Liver (tissue), 3 donors: ENCODE data around the gene CELF3.

ENCODE experiments used
- EGR1 ChIP-seq, 2 donors: IDR thresholded peaks; 2 replicates each; pipeline ENCODE4 v1.6.1; 2016 to 2018; ENCODE audit warnings: antibody characterized with exemption in 2 of 2, low read depth in 2 of 2
- GABPA ChIP-seq, 2 donors: IDR thresholded peaks in 1 of 2; conservative IDR thresholded peaks in 1 of 2; 2 replicates each; pipeline ENCODE4 v1.6.1; 2016; ENCODE audit warnings: antibody characterized with exemption in 2 of 2, mild to moderate bottlenecking in 1 of 2, moderate library complexity in 1 of 2
- RAD21 ChIP-seq, 2 donors: IDR thresholded peaks; 2 replicates each; pipeline ENCODE4 v1.6.1; 2016; ENCODE audit warnings: antibody characterized with exemption in 2 of 2, mild to moderate bottlenecking in 2 of 2
- SP1 ChIP-seq: IDR thresholded peaks from 2 replicates; pipeline ENCODE4 v1.6.1; 2018; ENCODE audit warnings: antibody characterized with exemption, mild to moderate bottlenecking
- TAF1 ChIP-seq: conservative IDR thresholded peaks from 2 replicates; pipeline ENCODE4 v1.6.1; 2016; ENCODE audit warnings: antibody characterized with exemption, mild to moderate bottlenecking
- YY1 ChIP-seq: IDR thresholded peaks from 2 replicates; pipeline ENCODE4 v1.6.1; 2016; ENCODE audit warnings: antibody characterized with exemption, mild to moderate bottlenecking
- TF ChIP-seq, protein P1 (sequence below): fragments of 150-350 bp; IDR thresholded peaks from 2 replicates; pipeline ENCODE4 v1.5.1; 2017; ENCODE audit warnings: improper control_type of control experiment, low read depth, low read length; ENCODE audit not compliant: missing input control
- TF ChIP-seq, protein P2 (sequence below): IDR thresholded peaks from 2 replicates; pipeline ENCODE4 v1.6.1; 2016; ENCODE audit warnings: antibody characterized with exemption
- TF ChIP-seq, protein P3 (sequence below): IDR thresholded peaks from 2 replicates; pipeline ENCODE4 v1.6.1; 2016; ENCODE audit warnings: antibody characterized with exemption, mild to moderate bottlenecking
- TF ChIP-seq, protein P4 (sequence below): IDR thresholded peaks from 2 replicates; pipeline ENCODE4 v1.6.1; 2016; ENCODE audit warnings: antibody characterized with exemption
- donor health status: healthy.
- donor health status: healthy.

DNA sequence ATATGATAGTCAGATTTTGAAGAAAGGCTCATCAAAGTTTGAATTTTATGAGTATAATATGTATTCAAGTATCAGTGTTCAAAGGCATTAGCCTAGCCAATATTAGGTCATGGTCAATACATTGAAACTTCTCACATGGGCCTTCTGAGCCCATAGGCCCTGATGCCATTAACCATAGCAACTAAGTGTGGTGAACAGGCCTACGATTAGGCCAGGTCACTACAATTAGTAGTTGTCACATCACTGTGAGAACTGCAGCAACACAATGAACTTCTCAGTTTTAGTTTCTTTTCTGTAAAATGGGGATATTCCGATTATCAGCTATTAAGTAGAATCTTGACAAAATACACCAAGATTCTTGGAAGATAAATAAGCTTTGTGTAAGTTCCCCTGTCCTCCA lies 30.0 kb downstream of the CELF3 start:
- TF ChIP-seq, protein P1, sequence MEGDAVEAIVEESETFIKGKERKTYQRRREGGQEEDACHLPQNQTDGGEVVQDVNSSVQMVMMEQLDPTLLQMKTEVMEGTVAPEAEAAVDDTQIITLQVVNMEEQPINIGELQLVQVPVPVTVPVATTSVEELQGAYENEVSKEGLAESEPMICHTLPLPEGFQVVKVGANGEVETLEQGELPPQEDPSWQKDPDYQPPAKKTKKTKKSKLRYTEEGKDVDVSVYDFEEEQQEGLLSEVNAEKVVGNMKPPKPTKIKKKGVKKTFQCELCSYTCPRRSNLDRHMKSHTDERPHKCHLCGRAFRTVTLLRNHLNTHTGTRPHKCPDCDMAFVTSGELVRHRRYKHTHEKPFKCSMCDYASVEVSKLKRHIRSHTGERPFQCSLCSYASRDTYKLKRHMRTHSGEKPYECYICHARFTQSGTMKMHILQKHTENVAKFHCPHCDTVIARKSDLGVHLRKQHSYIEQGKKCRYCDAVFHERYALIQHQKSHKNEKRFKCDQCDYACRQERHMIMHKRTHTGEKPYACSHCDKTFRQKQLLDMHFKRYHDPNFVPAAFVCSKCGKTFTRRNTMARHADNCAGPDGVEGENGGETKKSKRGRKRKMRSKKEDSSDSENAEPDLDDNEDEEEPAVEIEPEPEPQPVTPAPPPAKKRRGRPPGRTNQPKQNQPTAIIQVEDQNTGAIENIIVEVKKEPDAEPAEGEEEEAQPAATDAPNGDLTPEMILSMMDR = no peak
- TF ChIP-seq, protein P2, sequence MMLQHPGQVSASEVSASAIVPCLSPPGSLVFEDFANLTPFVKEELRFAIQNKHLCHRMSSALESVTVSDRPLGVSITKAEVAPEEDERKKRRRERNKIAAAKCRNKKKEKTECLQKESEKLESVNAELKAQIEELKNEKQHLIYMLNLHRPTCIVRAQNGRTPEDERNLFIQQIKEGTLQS = no peak
- TF ChIP-seq TAF1 (no peak), SP1 (no peak), EGR1 (IDR thresholded peaks at IDR 0.05; ENCODE audit: low read depth in 2 of 2) (no peak), RAD21 (IDR thresholded peaks at IDR 0.05) (no peak), YY1 (no peak), GABPA (IDR thresholded peaks at IDR 0.05 in 1 of 2, conservative IDR thresholded peaks at IDR 0.05 in 1 of 2) (no peak)
- TF ChIP-seq, protein P3, sequence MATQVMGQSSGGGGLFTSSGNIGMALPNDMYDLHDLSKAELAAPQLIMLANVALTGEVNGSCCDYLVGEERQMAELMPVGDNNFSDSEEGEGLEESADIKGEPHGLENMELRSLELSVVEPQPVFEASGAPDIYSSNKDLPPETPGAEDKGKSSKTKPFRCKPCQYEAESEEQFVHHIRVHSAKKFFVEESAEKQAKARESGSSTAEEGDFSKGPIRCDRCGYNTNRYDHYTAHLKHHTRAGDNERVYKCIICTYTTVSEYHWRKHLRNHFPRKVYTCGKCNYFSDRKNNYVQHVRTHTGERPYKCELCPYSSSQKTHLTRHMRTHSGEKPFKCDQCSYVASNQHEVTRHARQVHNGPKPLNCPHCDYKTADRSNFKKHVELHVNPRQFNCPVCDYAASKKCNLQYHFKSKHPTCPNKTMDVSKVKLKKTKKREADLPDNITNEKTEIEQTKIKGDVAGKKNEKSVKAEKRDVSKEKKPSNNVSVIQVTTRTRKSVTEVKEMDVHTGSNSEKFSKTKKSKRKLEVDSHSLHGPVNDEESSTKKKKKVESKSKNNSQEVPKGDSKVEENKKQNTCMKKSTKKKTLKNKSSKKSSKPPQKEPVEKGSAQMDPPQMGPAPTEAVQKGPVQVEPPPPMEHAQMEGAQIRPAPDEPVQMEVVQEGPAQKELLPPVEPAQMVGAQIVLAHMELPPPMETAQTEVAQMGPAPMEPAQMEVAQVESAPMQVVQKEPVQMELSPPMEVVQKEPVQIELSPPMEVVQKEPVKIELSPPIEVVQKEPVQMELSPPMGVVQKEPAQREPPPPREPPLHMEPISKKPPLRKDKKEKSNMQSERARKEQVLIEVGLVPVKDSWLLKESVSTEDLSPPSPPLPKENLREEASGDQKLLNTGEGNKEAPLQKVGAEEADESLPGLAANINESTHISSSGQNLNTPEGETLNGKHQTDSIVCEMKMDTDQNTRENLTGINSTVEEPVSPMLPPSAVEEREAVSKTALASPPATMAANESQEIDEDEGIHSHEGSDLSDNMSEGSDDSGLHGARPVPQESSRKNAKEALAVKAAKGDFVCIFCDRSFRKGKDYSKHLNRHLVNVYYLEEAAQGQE = no peak
- TF ChIP-seq, protein P4, sequence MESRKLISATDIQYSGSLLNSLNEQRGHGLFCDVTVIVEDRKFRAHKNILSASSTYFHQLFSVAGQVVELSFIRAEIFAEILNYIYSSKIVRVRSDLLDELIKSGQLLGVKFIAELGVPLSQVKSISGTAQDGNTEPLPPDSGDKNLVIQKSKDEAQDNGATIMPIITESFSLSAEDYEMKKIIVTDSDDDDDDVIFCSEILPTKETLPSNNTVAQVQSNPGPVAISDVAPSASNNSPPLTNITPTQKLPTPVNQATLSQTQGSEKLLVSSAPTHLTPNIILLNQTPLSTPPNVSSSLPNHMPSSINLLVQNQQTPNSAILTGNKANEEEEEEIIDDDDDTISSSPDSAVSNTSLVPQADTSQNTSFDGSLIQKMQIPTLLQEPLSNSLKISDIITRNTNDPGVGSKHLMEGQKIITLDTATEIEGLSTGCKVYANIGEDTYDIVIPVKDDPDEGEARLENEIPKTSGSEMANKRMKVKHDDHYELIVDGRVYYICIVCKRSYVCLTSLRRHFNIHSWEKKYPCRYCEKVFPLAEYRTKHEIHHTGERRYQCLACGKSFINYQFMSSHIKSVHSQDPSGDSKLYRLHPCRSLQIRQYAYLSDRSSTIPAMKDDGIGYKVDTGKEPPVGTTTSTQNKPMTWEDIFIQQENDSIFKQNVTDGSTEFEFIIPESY = no peak
